NCI-H748 (cell line): ENCODE results near the gene CGAS.
"Not testable (repeated sequence)": the region's sequence is repeated elsewhere in the genome, so short reads cannot be mapped to it uniquely, and the experiment has no call there.

ENCODE experiments used
- DNase-seq: peaks from one replicate; lab custom pipeline; 2025; ENCODE audit not compliant: unreplicated experiment; lab: John Stamatoyannopoulos, UW

CGAS gene

DNA sequence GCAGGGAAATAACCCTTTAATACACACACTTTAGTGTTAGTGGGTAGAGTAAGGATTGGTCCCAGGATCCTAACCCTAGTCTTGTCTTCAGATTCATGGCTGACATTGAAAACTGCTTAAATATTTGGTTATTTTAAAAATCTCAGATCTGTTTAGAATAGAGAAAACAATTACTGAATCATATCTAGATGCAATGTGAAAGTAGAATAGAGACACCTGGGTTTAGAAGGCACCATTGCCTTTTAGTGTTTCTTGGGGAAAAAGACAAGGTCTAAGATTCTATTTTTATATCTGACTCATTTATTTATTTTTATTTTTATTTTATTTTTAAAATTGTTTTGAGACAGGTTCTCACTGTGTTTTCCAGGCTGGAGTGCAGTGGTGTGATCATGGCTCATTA is 51.4 kb downstream of the CGAS start:
- DNase-seq, result no peak

GRCh38 chr6:73395875-73396274 is 56.2 kb downstream of the CGAS start:
- no peak for DNase-seq

DNA sequence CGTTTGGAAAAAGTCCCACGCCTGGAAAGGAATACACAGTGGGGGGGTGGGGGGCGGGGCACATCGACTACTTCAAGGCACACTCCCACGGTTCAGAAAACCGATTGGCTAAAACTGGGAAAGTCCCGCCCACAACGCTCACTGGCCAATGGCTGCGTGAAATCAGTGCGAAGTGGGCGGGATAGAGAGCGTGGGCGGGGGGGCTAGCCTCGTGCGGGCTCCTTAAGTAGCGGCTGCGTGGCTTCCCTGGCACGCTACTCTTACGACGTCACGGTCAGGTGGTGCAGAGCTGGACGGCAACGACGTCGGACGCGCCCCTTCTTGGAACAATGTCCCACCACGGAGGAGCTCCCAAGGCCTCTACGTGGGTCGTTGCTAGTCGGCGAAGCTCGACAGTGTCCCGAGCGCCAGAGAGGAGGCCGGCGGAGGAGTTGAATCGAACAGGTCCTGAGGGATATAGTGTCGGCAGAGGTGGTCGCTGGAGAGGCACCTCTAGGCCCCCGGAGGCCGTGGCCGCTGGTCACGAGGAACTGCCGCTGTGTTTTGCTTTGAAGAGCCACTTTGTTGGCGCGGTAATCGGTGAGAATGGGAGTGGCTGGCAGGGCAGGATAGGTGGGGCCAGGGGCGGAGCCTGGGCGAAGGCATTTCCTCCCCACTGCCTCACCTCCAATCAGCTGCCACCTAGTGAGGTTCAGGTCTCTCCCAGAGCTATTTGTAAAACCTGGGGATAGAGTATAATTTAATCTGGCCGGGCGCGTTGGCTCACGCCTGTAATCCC is 57.3 kb downstream of the CGAS start, which contains the start of gene DDX43:
Gene DDX43, plus strand, starts transcription at position 252 of the 778 bp plus-strand sequence. Its CDS starts 78 bp downstream, at position 330.
- no peak for DNase-seq

GRCh38 chr6:73393278-73393677 is 58.8 kb downstream of the CGAS start:
- no peak for DNase-seq

- DNase-seq, result peak; percentile 9
Measured at GRCh38 chr6:73392188-73392587, 59.9 kb downstream of the CGAS start.

GRCh38 chr6:73391675-73392074 is 60.4 kb downstream of the CGAS start:
- DNase-seq, result no peak

DNA sequence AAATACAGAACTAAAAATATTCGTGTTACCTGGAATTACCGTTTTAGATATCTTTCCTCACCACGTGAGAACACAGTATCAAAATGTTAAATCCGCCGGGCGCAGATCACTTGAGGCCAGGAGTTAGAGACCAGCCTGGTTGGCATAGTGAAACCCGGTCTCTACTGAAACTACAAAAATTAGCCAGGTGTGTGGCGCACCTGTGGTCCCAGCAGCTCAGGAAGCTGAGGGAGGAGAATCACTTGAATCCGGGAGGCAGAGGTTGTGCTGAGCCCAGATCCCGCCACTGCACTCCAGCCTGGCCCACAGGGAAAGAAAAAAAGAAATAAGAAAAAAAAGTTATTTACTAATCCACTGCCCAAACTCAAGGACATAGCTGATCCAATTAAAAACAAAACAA is 62.2 kb downstream of the CGAS start:
- DNase-seq, result peak; percentile 27

GRCh38 chr6:73388800-73389512 is 63.1 kb downstream of the CGAS start:
- peak; percentile 71 for DNase-seq

DNA sequence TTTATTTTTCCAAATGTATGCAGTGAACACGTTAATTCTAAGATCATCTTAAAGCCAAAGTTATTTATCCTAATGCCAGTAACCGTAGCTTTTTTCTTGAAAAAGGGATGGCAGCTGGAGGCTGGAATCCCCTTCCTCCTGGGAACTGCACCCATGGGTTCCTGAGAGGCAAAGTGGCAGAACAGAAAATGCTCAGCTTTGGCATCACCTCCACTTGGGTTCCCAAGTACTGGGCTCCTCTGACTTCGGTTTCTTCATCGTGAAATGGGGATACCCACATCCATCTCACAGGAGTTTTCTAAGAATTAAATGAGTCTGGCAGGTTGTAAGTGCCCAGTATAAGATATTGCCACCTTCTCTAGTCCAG is 63.7 kb downstream of the CGAS start:
- peak; percentile 42 for DNase-seq

DNA sequence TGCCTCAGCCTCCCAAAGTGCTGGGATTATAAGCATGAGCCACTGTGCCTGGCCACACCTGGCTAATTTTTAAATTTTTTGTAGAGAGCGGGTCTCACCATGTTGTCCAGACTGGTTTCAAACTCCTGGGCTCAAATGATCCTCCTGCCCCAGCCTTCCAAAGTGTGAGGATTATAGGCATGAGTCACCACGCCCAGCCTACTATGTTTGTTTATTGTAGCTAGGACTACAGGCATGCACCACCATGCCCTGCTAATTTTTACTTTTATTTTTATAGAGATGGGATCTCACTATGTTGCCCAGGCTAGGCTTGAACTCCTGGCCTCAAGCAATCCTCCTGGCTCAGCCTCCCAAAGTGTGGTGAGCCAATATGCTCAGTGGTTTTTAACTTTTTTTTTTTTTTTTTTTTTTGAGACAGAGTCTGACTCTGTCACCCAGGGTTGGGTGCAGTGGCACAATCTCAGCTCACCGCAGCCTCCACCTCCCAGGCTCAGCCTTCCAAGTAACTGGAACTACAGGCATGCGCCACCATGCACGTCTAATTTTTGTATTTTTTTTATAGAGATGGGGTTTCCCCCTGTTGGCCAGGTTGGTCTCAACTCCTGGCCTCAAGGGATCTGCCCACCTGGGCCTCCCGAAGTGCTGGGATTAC is 69.5 kb downstream of the CGAS start:
- DNase-seq, result no peak

DNA sequence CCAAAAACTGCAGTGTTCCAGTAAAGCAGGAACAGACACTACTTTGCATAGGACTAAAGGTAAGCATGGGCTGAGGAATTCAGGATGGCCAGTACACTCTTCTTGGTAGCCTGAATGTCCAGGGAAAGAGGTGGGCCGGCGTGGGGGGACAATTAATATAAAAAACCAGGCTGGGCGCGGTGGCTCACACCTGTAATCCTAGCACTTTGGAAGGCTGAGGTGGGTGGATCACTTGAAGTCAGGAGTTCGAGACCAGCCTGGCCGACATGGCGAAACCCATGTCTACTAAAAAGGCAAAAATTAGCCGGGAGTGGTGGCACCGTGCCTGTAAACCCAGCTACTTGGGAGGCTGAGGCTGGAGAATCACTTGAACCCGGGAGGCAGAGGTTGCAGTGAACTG is 70.6 kb downstream of the CGAS start:
- not testable (repeated sequence) for DNase-seq

- no peak for DNase-seq
Measured at GRCh38 chr6:73377225-73377624, 74.9 kb downstream of the CGAS start.

DNA sequence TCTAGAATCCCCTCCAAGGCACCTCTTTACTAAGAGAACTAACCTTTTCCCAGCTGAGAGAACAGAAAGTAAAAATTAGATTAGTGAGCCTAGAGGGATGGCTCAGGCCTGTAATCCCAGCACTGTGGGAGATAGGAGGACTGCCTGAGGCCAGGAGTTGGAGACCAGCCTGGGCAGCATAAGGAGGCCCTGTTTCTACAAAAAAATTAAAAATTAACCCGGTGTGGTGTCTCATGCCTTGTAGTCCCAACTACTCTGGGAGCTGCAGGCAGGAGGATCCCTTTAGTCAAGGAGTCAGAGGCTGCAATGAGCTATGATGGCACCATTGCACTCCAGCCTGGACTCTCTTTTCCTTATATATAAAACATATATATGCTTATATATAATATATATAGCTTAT is 76.9 kb downstream of the CGAS start:
- DNase-seq, result no peak
